ENCODE data around the gene NDN.

Gene NDN

DNA sequence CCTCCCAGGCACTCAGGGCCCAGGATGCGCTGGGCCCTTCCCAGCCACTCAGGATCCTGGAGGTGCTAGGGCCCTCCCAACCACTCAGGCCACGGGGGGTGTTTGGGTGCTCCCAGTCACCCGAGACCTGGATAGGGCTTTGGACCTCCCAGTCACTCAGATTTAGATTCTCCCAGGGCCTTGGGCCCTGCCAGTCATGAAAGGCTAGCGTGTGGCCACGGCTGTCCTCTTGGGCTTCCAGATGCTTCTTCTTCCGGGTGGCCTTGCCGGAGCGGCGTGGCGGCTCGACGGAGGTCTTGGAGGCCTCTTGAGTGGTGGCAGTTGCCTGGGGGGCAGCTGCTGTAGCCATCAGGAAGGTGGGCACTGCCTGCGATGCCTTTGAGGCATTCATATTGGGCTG is 42.3 kb downstream of the NDN start:
- Histone ChIP-seq H3K27me3 (ENCODE audit: control insufficient read depth, insufficient read depth, low read length) (no peaks in the 10 kb centered on the region), H3K9ac (no peak overlapping the region), H3K4me3 (ENCODE audit: low read depth, low read length) (no peak overlapping the region), H3K79me2 (no peaks in the 10 kb centered on the region), H3K4me1 (no peaks in the 10 kb centered on the region), H3K36me3 (ENCODE audit: control insufficient read depth, insufficient read depth, low read length) (no peaks in the 10 kb centered on the region), H2AFZ (no peak overlapping the region), H3K9me3 (ENCODE audit: control insufficient read depth, low read length) (no peaks in the 10 kb centered on the region), H3K27ac (no peak overlapping the region), H3K4me2 (ENCODE audit: low read length) (no peak overlapping the region)
- TF ChIP-seq, protein P1, sequence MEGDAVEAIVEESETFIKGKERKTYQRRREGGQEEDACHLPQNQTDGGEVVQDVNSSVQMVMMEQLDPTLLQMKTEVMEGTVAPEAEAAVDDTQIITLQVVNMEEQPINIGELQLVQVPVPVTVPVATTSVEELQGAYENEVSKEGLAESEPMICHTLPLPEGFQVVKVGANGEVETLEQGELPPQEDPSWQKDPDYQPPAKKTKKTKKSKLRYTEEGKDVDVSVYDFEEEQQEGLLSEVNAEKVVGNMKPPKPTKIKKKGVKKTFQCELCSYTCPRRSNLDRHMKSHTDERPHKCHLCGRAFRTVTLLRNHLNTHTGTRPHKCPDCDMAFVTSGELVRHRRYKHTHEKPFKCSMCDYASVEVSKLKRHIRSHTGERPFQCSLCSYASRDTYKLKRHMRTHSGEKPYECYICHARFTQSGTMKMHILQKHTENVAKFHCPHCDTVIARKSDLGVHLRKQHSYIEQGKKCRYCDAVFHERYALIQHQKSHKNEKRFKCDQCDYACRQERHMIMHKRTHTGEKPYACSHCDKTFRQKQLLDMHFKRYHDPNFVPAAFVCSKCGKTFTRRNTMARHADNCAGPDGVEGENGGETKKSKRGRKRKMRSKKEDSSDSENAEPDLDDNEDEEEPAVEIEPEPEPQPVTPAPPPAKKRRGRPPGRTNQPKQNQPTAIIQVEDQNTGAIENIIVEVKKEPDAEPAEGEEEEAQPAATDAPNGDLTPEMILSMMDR (IDR thresholded peaks at IDR 0.05): no peak

DNA sequence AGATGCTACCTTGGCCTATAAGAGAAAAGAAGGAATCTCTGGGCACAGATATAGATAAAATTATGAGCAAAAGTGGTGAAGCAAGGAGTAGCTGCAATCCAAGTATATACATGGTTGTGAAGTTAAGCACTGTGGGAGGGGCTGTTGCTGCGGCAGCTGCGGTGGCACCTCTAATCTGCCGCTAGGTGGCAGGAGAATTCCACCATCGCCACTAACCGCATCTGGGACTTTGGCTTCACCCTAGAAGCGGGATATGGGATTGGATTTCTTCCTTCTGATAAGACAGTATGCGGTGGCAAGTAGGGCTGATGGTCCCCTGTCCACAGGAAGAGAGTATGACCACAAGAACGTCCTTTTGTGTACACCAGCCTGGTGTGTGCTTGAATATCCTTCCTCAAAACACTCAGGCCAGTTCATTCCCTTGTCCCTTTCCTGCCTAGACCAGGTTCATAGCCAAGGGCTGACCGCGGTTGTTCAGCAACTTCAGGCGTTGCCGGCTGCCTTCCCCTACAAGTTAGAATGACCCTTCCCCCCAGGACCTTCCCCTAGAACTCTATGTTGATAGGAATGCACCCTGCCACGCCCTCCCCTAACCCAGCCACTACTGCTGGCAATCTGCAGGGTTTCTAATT is 44.6 kb downstream of the NDN start:
- H3K79me2 ChIP-seq: no peaks in the 10 kb centered on the region
- H3K27me3 ChIP-seq (ENCODE audit: control insufficient read depth, insufficient read depth, low read length): no peaks in the 10 kb centered on the region
- H3K4me3 ChIP-seq (ENCODE audit: low read depth, low read length): no peak overlapping the region
- H3K36me3 ChIP-seq (ENCODE audit: control insufficient read depth, insufficient read depth, low read length): no peaks in the 10 kb centered on the region
- TF ChIP-seq, protein P1 (IDR thresholded peaks at IDR 0.05): peak; percentile 69
- no peak overlapping the region for H2AFZ ChIP-seq
- no peak overlapping the region for H3K4me2 ChIP-seq (ENCODE audit: low read length)
- no peak overlapping the region for H3K27ac ChIP-seq
- no peaks in the 10 kb centered on the region for H3K9me3 ChIP-seq (ENCODE audit: control insufficient read depth, low read length)
- no peaks in the 10 kb centered on the region for H3K4me1 ChIP-seq
- H3K9ac ChIP-seq: no peak overlapping the region

Measured in parathyroid adenoma (tissue), 2 donors.